Right lung (tissue), 5 donors: ENCODE data around the gene RAD51B. TPM values are rescaled to one million over a fixed set of nuclear protein-coding genes. Genes with fewer than 3 reads are reported as not detected.

Source experiments
- DNase-seq, 2 donors: peaks; one replicate each; pipeline ENCODE4 v3.0.0-alpha.2; 2013
- polyA plus RNA-seq, 5 donors: library from polyadenylated mRNA; unstranded; fragments of 120-200 nt; gene quantifications; one replicate each; pipeline versions ENCODE4 v1.2.1 to v1.2.3, GENCODE V29; 2013; ENCODE audit warnings: inconsistent platforms in 1 of 5, low replicate concordance in 1 of 5; ENCODE audit not compliant: insufficient read length in 5 of 5, insufficient read depth in 1 of 5

Gene RAD51B
- polyA plus RNA-seq, 5 donors, result 8.1 to 15.5 (median 11.8) TPM

DNA sequence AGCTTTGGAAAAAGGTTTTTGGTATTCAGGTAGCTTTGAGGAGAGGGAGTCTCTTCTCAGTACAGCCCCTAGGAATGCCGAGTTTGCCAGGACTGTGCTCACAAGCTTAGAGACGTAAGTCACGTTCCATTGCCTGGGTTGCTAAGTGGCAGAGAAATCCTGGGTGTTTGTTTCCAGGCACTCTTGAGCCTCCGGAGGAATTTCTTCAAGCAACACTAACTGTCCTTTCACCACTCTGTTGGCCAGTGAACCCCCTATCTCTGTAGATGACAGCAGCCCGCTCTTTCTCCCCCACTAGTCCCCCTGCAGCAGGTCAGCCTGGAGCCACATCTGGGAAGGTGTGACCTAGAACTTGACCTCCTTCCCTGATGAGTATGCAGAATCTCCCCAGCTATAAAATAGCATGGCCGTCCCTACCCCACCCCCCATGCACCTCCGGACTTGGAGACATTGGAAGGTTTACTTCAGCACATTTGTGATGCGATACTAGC lies 810.5 kb downstream of the RAD51B start:
- no peak for DNase-seq

DNA sequence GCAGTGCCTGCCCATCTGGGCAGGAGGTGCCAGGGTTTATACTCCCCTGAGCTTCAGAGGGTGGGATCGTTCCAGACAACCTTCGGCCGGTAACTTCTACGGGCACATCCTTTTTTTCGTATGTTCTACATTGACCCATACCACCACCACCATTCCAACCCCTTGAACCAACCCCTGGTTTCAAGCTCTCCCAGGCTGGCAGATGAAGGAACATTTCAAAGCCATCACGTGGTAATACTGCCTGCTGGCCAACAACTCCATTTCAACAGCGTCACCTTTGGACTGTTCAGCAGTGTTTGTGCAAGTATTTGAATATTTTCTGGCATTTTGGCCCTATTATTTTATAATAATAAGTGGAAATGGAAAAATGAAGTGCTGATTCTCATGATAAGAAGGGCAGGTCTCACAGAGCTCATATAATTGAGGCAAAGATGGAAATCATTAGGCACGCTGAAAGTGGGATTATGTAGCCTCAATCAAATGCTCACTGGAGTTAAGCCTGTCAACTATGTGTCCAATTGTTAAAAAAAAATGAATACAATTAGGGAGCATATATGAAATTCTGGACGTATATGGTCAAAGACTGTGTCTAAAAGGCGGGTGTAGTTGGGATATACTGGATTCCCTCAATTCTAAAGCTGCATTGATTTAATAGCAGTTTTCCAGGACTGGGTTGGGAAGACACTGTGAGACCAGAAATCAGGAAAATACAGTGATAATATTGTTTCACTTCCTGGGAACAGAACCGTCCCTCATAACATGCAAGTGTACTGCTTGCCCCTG lies 811.2 kb downstream of the RAD51B start:
- DNase-seq, result no peak

DNA sequence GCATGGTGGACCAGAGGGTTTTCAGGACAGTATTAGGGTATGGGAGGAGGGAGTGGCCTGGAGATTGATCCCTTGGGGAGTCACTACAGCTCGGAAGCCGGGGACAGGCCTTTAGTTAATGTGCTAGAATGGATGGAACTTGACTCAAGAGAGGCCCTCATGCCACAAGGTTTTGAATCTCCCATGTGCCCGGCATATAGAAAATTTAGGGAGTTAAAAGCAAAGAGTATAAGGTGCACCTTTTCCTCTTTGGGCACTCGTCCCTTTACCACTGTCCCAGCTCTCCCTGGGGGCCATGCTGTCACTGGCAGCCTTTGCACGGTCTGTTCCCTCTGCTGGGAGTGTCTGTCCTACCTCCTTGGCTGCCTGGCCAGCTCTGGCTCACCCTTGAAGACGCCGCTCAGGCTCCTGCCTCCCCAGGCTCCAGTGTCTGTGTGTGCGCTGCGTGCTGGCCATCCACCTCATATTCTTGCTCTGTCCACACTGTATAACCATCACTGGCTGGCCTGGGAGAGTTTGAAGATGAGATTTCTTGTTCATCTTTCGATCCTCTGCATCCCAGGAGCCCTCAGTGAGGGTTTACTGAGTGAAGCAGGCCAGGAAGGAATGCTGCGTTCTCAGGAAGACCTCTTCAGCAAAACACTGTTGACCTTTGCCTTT lies 811.9 kb downstream of the RAD51B start:
- DNase-seq, result no peak

- DNase-seq, result no peak
These were observed 812.7 kb downstream of the RAD51B start for GRCh38 chr14:68632054-68632895.

DNA sequence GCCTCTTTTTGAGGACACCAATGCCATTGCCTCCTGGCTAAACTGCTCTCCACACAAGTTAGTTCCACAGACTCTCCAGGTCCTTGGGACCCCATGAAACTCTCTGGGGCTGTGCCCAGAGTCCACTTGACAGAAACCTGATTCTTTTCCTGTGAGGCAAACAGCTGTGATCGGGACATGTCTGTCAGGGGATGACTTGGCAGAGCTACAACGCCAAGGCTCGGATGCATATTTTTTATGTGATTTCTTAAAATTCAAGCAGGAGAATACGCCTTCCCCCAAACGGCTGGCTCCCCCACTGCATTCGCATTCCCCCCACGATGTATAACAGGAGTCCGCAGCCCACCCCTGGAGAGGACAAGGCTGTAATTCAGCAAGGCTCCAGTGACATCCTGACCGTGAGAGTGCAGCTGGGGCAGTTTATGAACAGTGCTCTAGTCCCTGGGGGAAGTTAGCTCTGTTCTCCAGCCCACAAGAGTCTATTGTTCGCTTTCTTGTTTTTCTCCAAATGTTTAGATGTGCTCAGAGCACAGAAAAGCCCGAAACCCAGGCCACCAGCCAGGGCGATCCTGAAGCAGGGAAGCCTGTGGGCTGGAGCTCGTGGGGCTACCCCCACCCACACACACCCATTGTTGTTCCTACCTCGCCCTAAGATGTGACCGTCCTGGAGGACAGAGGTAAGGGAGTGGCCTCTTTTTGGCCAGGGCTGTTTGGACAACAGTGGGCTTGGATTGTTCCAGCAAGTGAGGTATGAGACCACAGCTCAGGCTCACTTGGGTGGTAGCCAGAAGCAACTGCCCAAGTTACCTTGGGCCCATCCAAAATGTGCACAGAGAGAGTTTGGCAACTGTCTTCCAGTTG lies 813.8 kb downstream of the RAD51B start:
- DNase-seq, result peak in 1 of 2 donors; percentile 67

DNA sequence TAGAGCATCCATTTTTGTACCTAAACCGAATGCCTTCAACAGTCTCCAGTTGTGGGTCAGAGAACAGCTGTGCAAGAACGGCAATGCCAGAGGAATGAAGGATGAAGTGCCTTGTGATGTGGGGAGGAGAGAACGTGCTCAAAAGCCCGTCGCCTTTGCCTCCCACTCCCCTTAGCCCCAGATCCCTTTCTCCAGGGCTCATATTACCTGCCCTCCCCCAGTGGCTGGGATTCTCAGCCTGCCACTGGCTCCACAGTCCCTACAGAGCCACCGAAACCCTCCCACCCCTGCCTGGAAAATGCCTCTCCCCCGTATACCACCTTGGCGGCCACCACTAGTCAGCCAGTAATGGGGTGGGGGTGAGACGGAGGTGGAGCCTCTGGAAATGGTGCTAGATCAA lies 814.8 kb downstream of the RAD51B start:
- peak in 1 of 2 donors; percentile 75 for DNase-seq

DNA sequence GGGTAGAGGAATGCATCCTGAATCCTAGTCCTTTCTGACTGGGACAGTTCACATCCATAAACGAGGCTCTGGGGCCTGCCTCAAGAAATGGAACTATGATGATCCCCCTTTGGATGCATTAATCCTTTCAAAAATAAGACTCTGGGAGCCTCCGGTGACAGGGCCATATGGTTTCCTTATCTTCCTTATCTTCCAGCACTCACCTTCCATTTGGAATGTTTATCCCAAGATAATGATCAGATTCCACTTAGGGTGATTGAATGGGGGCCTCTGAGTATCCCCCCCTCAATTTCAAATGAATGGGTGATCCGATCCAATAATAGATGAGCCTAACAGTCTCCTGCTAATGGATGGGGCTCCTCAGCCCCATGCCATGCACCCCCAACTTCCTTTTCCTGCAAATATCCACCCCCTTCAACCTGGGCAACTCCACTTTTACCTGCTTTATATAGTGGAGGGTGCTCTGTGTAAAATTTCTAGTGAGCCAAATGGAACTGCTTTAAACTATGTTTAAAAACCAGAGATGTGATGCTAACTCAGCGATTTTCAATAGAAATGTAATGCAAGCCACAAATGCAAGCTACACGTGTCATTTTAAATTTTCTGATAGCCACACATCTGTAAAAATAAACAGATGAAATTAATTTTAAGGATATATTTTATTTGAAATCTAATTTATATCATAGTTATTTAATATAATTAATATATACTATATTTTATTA lies 815.5 kb downstream of the RAD51B start:
- no peak for DNase-seq

GRCh38 chr14:68636597-68636996 lies 817.0 kb downstream of the RAD51B start:
- no peak for DNase-seq

DNA sequence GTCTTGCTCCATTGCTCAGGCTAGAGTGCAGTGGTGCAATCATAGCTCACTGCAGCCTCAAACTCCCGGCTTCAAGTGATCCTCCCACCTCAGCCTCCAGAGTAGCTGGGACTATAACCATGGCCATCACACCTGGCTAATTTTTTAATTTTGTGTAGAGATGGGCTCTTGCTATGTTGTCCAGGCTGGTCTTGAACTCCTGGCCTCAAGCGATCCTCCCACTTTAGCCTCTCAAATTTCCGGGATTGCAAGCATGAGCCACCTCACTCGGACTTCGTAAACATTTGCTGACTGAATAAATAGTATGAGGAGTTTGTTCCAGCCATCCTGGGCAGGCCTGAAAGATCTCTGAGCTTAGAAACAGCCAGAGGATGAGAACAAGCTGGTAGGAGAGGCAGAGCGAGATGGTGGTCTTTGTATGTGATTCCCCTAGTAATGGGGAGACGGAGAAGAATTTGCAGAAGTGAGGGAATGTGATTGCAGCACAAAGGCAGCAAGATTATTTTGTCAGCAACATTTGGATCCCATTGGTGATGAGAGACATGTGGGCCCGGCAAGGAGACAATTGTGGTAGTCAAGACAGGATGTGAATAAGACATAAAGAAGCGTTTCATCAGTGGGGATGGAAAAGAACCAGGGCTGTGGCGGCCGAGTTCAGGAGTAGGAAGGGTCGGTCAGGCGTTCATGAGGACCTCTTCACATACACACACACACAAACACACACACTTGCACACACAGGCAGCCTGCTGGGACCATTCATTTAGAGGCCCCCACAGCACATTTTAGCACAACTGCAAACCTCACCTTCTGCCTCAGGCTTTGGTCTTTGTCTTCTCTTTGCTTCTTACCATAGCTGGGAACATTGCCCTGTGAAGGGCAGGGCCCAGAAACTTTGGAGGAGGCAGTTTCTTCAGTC lies 817.8 kb downstream of the RAD51B start:
- peak; percentile 85 to 88 for DNase-seq

GRCh38 chr14:68638141-68638999 lies 818.8 kb downstream of the RAD51B start:
- peak; percentile 69 to 74 for DNase-seq

- no peak for DNase-seq
These were observed 819.6 kb downstream of the RAD51B start for GRCh38 chr14:68639000-68639757.

GRCh38 chr14:68639758-68640574 lies 820.4 kb downstream of the RAD51B start:
- no peak for DNase-seq

GRCh38 chr14:68643673-68644072 lies 824.1 kb downstream of the RAD51B start:
- DNase-seq, result no peak

DNA sequence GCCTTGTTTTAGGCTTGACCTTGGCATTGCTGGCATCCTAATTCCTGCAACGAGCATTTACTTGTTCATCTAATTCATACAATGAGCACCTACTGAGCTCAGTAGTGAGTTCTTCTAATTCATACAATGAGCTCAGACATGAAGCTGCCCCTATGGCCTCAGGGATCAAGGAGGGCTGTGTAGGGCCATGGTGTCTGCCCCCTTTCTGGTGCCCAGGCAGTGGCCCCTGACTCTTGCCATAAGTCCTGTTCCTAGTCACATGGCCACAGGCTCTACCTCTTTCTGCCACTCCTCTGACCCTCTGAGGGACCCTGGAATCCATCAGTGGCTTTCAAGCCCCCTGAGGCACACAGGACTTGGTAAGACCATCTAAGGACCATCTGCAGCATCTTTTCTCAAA lies 824.5 kb downstream of the RAD51B start:
- no peak for DNase-seq

- no peak for DNase-seq
These were observed 825.8 kb downstream of the RAD51B start for GRCh38 chr14:68645371-68645770.

- DNase-seq, result no peak
These were observed 830.1 kb downstream of the RAD51B start for GRCh38 chr14:68649476-68650189.
